Left renal pelvis (tissue), 4 donors: ENCODE data around the gene CSF3. TPM values are rescaled to one million over a fixed set of nuclear protein-coding genes. Genes with fewer than 3 reads are reported as not detected.

Experiments used
- DNase-seq, 4 donors: peaks; one replicate each; pipeline ENCODE4 v3.0.0-alpha.2; 2013; ENCODE audit warnings: low read depth in 4 of 4, low spot score in 3 of 4
- polyA plus RNA-seq, 4 donors: library from polyadenylated mRNA; unstranded; fragments of 120-200 nt; gene quantifications; one replicate each; pipeline ENCODE4 v1.2.1, GENCODE V29; 2013; ENCODE audit not compliant: insufficient read length in 4 of 4

CSF3 gene
- polyA plus RNA-seq, 4 donors, result 0.23 TPM; not detected in 3

DNA sequence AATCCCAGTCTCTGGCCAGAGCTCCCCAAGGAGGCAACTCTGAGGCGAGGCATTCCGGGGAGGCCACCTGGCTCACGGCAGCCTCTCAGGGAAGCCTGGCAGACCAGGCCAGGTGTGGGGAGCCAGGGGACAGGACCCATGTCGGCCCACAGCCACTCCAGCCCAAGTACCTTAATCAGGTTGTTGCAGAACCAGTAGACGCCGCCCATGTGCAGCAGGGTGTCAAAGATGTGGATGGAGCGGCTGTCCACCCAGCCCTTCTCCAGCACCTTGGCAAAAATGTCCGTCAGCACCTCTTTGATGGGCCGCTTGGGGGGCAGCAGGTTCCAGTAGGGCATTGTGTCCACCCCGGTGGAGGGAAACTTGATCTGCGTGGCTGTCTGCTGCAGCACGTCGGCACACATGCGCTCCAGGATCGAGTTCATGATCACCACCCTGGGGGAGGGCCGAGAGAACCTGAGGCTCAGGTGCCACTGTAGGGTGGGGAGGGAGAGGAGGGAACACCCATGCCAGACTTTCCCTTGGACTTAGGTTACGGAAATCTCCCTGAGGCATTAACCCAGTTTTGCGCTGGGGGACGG is 7.8 kb downstream of the CSF3 start:
- DNase-seq, result no peak

GRCh38 chr17:40023590-40024292 is 8.5 kb downstream of the CSF3 start:
- no peak for DNase-seq

DNA sequence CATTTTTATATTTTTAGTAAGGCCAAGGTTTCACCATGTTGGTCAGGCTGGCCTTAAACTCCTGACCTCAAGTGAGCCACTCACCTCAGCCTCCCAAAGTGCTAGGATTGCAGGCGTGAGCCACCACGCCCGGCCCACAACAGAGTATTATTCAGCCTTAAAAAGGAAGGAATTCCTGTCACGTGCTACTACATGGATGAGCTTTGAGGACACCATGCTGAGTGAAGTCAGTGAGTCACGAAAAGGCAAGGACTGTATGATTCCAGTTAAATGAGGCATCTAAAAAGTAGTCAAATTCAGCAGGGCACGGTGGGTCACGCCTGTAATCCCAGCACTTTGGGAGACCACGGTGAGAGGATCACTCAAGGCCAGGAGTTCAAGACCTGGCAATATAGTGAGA is 9.7 kb downstream of the CSF3 start:
- DNase-seq, result no peak

GRCh38 chr17:40025559-40025958 is 10.3 kb downstream of the CSF3 start:
- DNase-seq, result no peak

DNA sequence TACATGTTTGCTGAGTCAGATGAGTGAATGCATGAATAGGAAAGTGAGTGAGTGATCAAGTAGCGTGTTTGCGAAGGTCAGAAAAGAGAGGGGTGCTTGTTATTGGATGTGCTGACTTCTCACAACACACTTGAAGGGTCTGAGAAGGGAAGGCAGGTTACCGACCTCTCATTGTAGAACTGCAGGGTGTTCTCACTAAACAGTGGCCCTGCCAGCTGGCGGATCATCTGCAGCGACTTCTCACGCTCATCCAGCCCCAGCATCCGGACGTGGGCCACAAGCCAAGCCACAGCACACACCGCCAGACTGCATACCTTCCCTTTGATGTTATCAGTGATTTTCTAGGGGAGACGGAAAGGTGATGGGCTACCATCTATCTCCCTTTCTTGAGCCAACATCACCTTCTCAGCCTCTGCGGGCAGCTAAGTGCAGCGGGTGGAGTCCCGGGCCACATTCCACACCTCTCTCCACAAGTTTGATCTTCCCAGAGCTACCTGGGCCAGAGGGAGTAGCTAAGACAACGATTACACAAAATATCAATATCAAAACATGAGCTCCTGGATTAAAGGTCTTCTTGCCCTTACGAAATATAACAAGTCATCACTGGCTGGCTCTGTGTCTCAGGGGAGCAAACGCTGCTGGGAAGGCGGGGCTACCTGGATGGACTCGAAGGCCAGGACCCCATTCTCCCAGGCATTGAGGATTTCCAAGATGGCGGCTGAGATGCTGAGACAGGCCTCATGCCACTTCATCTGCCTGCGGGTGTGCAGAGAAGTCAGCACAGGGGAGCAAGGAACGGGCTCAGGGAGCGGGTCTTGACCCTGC is 11.0 kb downstream of the CSF3 start:
- no peak for DNase-seq

DNA sequence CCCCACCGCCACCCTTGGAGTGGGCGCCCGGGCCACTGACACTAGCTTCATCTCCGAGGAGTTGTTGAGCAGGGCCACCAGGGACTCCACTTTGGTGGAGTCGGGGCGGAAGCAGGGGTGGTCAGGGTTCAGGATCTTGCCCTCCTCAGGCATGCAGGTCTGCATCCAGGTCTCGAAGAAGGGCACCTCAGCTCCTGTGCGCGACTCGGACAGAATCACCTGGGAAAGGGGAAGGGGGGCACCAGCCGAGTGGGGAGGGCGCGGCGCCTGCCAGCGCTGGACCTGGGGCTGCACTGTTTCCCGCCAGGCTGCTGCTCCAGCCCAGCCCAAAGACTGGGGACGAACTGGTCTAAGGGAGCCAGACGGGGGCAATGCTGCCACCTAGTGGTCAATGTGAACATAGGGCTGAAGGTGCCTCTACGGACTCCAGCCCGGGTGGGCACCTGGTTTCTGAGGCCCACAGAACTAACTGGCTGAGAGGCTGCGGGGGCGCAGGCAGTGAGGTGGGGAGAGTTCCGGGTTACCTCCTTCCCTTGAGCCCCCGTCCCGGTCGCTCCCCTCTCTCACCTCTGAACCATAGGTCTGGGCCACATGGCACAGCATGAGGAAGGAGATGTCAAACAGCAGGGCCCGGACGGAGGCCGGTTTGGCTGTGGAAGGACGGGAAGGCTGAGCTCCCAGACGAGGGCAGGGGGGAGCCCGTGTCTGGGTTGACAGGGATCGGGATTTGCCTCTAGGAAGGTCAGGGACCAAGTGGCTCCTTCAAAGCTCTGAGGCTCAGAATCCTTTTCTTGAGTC is 11.8 kb downstream of the CSF3 start:
- peak in 3 of 4 donors; percentile 45 to 59 (median 51) for DNase-seq

- DNase-seq, result no peak
Observed at GRCh38 chr17:40027614-40028012, 12.4 kb downstream of the CSF3 start.

DNA sequence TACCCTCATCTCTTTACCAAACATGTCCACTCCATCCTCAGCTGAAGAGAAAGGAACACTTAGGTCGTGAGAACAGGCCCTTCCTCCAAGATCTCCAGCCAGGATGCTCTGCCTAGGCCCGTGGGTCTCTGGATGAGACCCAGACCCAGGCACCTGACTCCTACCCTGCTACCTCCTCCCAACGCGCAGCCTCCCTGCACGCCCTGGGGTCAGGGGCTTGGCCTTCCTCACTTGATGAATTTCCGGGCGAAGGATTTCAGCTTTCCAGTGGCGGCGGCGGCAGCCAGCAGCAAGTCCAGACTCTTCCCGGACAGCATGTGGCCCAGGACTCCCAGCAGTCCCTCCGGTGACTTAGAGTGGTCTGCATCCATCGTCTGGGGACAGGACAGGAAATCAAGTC is 13.4 kb downstream of the CSF3 start:
- no peak for DNase-seq

- DNase-seq, result no peak
Observed at GRCh38 chr17:40031706-40032105, 16.5 kb downstream of the CSF3 start.

DNA sequence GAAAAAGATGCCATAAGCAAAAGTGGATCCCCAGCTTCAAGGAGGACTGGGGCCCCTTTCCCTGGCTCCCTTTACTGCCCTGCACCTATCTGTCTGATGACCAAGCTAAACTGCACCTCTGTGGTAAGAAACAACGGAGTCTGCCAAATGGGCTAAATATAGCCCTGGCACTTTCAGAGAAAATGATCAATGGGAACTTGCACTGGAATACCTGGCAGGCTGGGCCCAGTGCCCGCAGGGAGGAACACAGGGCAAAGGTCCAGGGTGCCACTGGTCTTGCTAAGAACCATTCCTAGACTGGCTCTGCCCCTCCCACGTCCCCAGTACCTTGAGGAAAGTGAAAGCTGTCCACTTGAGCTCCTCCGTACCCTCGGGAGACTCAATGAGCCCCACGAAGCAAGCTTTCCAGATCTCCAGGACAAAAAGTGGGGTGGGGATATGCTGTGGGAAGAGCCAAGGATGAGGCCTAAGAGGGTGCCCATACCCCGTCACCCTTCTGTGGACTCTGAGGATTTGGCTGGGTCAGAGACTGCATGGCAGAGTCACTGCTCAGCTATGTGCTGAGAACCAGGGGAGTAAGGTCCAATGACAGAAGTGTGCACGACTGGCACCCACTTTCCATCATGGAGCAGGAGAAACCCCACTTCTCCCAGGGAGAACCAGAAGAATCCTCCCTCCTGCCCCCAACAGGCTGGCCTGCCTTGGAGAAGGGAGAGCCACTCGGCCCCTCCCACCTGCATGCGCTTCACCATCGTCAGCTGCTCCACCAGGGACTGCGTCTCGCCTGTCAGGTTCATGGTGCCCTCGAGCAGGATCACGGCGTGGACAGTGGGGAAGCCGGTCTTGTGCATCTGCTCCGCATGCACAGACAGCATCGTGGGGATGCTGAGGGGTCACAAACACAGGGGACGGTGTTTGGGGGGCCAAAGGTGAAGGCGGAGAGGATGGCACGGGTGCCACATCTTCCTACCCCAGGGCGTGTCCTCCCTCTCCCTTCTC is 17.4 kb downstream of the CSF3 start:
- no peak for DNase-seq

DNA sequence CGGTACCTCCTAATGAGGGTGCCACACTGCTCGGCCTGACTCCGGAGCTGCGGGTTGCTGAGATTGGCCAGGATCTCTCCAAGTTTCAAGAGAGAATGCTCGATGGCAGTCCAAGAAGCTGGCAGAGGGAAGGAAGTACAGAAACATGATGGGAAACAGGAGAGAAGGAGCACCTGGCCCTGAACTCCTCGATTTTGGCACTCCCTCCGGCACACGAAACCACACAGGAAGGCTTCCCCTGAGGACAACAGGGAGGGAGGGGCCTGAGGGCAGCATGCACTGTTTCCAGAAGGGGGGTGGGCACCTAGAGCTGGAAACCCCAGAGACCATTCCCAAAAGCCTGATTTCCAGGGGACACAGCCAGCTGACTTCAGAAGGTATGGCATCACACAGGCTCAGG is 18.1 kb downstream of the CSF3 start:
- DNase-seq, result no peak

DNA sequence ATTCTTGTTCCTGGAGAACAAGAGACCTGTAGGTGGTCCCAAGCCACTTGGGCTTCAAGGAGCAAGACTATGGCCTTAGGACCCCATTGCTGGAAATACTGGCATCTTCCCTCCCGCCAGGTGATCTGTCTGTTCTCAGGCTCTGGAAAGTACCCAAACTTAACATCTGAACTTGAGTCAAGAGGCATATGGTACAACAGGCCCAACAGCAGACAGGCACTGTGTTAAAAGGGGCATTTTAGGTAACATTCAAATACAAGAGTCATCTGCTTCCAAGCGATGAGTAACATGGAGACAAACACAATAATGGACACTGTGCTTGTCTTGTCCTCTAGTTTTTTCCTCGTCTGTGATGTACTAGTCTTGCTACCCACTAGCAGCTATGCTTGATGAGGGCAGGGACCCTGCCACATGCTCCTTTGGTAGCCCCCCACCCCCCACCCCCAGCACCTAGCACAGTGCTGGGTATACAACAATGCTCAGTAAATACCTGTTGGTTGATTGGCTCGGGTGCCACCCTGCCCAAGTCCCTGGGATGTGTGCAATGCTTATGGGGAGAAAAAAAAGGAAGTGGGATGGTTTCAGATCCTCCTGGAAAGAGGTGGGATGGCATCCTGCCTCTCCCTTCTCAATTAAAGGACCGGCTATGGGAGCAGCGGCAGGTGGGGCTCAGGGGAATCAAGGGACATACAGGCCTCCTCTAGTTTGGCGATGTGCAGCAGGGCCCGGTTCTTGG is 19.4 kb downstream of the CSF3 start:
- no peak for DNase-seq

DNA sequence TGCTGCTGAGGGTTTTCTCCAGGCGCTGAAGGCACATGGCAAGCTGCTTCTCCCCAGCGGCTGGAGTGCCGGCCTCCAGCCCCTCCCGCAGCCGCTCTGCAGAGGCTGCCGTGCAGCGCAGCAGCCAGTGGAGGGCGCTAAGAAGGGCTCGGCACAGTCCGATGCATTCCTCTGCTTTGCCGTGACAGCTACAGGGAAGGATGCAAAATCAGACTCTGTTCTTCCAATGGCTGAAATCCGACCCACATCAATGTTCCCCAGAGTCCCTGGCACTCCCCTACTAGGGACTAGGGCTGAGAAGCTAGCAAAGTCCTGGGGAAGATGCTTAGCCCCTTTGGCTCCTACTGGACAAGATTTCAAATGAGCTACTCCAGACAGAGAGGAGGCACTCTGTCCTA is 19.9 kb downstream of the CSF3 start:
- no peak for DNase-seq

DNA sequence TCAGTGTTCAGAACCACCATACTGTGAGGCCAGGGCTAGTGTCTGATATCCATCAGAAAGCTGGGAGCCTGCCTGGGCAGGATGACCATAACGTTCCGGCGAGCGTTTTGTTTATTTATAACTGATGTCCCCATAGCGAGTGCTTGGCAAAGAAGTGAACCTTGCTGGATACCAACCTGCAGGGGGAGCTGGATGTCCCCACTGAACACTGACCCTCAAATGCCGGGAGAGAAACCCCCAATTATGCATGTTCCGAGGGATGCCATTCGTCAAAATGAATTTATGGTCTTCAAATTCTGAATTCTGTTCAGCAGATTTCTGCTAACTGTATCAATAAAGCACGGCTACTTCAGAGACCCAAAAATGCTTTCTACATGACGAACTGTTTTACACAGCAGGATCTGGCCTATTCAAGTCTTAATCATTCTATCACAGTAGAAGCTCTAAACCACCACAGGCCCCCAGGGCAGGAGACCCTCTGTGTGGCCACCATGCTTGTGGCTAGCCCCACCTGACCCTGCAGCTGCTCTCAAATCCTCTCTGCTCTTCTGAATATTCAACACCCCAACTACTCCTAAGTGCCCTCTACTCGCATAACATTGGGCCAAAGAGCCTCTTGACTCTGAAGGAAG is 23.8 kb downstream of the CSF3 start:
- DNase-seq, result peak in 2 of 4 donors; percentile 35 to 61

- no peak for DNase-seq
Observed at GRCh38 chr17:40041196-40041595, 26.0 kb downstream of the CSF3 start.

DNA sequence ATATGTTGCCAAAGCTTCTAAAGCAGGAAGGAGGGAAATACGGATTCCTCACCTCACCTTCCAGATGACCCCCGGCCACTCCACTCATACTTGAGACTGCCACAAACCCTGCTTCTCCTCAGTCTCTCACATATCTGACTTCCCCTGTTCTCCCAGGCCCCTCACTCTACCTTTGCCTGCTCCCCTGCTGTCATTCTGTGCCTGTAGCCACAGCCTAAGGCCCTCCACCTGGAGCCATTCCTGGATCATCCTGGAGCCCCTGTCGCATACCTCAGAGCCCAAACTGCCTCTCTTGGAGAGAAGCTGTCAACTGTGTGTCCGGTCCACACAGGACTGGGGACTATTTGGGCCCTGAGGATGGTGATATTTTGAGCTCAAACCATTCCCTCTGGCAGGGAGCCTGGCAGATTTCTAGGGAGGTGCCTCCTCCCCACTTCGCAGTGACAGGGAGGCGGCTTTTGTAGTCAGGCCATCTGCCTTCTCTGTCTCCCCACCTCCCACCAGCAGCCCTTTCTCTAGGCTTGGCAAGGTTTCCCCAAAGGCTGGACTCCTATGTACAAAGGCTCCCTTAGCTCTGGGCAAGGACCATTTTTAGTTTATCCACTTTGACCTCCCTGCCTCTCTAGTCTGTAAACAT is 41.3 kb downstream of the CSF3 start:
- no peak for DNase-seq

GRCh38 chr17:40058186-40058784 is 43.0 kb downstream of the CSF3 start:
- DNase-seq, result no peak

- DNase-seq, result no peak
Observed at GRCh38 chr17:40058865-40059264, 43.6 kb downstream of the CSF3 start.
